HG03196 (cell line): Measurements from ENCODE around the gene XRCC4.

Source experiments
- ATAC-seq: cut with Tn5 transposase; IDR thresholded peaks from one replicate; pipeline ENCODE4 v1.9.1; 2021; ENCODE audit not compliant: unreplicated experiment

XRCC4 gene

DNA sequence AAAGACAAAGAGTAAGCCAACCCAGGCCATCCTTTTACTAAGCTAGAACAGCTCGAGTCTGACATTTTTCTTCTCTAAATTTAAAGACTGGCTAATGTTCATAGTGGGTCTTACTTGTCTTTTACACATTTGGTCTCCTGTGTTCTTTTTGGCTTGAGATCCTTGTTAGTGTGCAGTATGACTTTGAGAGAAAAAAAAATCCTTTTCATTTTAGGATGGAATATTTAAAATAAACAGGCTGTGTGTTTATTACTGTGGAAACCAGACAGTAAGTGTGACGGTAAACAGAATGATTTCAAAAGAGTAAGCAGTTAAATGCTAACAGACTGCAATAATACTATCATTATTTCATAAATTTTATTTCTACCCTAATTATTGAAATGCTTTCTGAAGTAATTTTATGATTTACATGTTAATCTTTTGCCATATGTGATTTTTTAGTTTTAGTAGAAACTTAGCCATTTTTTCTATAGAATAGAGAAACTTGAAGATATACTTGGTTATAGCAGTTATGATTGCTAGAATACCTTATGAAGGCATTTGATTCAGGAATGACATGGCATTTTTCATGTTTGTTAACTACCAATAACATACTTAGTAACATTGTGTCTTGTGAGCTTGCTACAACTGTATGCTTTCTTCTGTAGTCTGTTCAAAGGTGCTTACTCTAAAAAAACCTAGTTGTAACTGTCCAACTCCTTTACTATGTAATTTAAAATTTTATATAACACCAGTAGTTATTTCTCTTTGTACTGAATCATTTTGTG is 92.4 kb downstream of the XRCC4 start:
- no peak for ATAC-seq

DNA sequence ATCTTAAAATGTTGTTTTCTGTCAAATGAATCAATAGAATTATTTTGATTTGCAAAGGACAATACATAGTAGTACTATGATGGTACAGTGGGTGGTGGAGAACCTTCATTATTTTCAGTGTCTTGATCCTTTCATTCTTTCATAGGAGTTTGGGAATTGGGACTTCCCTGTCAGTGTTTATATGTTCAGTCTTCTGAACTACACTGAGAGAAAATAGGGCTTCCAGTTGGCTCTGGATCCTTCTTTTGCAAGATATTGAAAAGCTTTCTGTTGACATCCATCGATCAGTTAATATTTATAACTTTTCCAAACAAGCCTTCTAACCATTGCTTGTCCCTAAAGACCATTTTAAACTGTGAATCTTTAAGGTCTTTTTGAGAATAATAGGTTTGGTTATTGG is 94.7 kb downstream of the XRCC4 start:
- no peak for ATAC-seq

DNA sequence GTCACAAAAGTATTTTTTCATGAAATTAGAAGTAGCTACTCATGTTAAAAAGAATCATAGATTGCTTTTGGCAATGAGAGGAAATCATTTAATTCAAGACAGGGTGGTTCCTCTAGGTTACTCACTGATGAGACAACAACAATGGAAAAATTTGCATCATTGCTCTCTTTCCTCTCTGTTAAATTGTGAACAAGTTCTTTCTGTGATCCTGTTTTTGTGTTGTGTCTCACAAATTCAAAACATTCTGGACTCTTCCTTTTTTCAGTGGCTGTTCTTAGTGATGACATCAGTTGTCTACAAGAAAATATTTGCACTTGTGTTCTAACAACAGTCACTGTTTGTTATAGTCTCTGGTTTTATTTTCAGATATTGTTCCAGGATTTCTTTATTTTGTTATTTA is 95.3 kb downstream of the XRCC4 start:
- ATAC-seq: no peak

DNA sequence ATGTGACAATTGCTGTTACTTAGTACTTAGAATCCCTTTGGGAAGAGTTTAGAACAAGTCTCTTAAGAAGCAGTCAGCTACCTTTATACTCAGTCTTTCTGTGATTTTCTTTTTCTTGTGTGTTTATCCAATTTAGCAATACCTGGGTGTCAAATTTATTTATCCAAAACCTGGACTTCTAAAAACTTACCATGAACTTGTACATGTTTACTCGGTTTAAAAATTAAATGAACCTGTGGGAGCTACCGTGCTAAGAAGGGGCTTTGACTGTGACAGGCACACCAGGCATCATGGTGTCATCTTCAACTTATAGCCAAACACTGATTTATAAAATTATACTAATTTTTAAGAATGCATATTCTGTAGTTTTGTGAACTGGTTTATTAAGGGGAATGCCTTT is 96.5 kb downstream of the XRCC4 start:
- ATAC-seq: no peak

DNA sequence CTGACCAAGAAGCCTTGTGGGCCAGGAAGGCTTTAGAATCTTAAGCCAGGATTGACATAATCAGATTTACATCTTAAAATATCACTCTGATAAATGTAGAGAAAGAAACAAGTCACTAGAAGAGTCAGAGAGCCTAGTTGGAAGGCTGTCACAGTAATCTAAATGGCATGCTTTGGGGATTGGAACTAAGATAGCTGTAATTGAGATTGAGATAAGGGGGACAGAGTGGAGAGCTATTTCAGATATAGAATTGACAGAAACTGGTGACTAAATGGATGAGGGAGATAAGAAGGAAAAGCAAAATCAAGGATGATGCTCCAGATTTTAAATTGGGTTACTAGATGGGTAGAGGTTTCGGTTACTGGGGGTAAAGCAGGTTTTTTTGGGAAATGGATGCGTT is 100.5 kb downstream of the XRCC4 start:
- ATAC-seq: no peak

DNA sequence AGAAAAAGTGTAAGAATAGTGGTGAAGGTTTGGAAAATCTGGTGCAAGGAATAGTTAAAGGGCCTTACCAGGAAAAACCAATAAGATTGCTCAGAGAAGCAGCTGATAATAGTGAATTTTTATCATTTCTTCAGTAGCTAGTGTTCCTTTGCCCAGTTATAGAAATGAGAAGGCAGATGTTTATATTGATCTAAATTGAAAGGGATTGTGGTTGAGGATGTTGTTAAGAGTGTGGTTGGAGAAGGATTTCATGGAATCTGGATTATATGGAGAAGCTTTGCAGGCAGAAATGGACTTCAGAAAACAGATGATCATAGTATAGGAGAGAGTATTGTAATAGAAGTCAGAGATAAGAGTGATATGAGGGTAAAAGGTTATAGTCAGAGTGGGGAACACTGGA is 102.6 kb downstream of the XRCC4 start:
- ATAC-seq: no peak

DNA sequence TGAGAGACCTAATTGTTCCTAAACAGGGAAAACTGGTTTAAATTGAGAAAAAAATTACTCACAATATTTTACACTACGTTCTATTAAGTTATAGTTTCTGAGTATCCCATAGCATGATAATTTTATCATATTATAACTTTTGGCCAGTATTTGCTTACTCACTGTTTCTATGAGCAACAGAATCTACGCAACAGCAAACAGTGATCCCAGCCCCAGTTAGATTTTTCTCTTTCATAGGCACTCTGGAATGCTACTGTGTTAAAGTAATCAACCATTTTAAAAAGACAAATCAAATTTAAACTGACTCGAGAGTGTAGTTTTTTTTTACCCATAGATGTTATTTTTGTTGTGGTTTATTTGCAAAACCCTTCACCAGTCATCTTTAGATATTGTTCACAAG is 107.2 kb downstream of the XRCC4 start:
- ATAC-seq: no peak

DNA sequence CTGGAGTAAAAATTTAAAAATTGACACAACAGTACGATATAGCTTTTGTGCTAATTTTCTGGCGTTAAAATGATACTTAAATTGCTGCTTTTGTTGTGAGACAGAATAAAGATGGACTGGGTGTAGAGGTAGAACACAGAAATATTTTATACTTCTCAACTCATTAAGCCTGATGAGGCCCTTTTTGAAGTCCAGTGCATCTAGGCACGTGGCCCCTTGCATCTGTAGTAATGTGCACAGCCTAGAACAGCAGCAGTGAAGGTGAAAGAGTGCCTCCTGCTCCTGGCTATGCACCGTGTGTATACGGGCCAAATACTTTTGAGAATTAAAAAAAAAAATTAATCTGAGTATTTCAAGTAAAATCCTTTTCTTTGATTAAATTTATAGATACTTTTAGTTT is 115.6 kb downstream of the XRCC4 start:
- no peak for ATAC-seq

DNA sequence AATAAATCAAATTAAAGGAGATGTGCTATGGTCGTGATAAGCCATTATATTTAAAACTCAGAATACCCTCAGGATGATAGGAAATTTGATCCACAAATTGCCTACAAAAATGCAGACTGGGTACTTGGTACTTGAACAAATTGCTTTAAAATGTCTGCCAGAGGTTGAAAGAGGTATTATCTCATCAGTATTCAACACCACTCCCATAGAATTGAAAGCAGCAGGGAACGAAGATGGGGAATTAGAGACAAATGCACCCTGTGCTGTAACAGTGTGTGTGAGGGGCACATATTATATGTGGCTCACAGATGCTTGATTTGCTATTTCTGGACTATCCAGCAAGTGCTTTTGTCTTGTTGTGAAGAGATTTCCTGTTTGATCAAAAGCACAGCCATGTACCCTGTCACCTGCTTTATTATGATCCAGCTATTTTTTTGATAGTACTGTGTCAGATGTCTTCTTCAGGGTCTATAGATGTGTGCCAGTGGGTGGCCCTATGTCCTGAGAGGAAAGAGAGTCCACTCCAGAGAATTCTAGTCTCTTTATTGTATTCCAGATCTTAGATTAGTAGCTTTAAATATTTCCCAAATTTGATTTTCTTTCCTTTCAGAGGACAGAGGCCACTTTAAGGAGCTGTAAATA is 120.1 kb downstream of the XRCC4 start:
- no peak for ATAC-seq

DNA sequence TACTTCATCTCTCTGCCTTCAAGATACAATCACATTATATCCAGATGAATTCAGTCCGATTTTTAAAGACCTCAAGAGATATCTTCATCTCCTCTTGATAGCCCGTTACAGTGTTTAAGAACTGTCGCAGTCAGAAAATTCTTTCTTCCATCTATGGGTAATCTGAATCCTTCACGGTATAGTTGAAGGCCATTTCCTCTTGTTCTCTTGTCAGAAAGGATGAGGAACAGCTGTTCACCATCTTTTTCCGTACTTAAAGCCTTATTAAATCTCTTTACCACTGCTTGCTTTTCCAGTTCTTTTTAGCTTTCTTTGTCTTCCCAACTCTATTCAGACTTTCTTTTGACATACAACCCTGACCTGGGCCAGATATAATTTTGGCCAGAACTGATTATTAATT is 121.8 kb downstream of the XRCC4 start:
- no peak for ATAC-seq

DNA sequence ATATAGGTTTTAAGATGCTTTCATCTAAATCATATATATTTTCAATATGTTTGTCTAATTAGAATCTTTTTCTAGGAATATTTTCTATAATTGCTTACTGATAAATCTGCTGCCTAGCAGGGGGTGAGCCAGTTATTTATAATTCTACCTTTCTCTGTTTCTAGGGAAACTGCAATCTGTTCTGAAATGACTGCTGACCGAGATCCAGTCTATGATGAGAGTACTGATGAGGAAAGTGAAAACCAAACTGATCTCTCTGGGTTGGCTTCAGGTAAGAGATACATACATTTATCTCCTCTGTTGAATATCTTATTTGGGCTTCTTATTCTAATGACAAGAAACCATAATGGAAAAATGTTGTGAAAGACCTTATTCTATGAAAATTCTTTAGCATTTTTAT is 127.3 kb downstream of the XRCC4 start:
- ATAC-seq: no peak

DNA sequence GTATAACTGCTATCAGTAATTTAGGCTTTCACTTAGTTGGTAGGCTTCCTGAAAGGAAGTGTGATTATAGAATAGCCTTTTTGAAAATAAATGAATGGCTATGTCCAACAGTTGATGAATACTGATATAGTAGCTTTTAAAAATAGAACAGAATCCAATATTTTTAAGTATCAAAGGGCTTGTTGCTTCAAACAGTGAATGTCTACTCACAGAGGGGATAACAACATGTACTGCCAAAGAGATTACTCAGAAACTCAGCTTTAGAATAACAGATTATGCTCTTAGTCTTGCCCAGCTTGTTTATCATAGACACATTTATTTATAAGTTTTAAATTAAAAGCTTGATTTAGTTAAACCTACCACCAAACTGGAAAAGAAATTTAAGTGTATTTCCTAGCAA is 132.6 kb downstream of the XRCC4 start:
- no peak for ATAC-seq

DNA sequence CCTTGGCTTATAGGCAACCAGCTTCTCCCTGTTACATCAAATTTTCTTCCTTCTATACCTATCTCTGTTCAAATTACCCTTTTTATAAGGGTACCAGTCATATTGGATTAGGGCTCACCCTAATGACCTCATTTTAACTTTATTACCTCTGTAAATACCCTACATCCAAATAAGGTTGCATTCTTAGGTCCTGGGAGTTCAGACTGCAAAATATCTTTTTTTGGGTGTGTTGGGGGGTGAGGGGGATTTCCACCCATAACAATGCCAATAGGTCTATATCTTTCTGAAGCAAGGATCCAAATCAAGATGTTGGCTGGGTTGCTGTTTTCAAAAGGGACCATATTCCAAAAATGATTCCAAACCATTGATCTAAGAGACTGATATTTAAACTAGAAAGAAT is 141.7 kb downstream of the XRCC4 start:
- no peak for ATAC-seq

DNA sequence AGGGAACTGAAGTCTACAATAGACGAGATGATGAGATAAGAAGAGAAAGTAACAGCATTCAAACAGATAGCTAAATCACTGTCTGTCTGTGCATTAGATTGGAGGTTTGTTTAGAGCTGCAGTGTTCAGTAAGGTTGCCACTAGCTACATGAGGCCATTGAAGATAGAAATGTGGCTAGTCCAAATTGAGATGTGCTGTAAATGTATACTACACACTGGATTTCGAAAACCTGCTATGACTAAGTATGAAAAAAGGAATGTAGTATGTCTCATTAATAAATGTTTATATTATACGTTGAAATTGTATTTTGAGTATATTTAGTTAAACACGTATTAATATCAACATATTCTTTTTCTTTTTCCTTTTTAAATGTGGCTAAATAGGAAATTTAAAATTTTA is 142.1 kb downstream of the XRCC4 start:
- ATAC-seq: no peak

DNA sequence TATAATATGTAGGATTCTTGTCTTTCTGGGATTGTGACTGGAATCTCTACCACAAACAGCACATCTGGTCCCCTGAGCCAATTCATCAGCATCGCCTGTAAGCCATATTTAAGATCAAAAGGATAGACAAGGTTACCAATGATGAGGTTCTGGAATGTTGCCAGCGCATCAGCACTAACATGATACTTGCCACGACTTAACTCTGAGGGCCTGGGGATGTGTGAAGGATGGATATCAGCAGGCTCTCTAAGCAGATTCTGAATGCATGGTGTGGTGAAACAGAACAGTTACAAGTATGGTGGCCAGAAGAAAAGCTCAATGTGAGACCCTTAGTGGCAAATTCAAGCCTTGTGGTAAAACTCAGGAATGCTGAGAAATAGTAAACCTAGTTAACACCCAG is 143.0 kb downstream of the XRCC4 start:
- ATAC-seq: no peak

DNA sequence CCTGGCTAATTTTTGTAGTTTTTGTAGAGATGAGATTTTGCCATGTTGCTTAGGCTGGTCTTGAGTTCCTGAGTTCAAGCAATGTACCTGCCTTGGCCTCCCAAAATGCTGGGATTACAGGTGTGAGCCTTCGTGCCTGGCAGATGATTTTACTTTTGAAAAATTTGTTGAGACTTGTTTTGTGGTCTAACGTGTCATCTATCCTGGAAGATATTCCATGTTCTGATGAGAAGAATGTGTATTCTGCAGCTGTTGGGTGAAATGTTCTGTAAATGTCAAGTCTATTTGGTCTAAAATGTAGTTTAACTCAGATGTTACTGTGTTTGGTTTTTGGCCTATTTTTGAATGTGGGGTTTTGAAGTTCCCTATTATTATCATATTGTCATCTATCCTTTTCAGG is 145.6 kb downstream of the XRCC4 start:
- ATAC-seq: no peak

DNA sequence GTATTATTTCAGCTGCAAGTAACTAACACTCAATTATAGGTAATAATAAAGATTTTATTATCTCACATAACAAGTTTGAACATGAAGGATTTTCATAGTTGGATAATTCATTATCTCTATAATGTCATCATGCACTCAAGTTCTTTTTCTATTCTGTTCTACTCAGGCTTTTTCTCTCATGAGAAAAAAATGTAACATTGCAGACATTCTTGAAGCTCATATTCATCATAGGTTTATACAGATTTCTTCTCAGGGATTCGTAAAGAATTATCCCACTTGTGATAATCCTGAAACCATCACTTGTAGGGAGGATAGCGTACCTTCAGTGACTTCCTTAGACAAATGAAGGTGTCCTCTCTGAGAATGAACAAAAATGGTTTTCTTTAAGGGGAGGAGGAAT is 150.3 kb downstream of the XRCC4 start:
- no peak for ATAC-seq

DNA sequence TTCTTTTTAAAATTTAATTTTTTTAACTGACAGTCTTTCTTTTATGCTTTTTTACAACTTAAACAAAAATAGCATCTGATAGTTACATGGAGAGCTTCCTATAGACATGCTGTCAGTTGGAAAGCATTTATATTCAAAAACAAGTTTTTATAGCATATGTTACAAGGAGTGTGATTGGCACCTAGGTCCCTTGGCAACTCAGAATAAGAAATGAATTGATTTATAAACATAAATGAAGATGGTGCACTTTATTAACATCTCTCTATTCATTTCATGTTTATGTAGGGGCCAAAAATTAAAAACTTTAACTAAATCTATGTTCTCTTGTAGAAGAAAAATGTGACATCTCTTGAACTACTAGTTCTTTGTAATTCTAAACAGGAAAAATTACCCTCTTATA is 153.2 kb downstream of the XRCC4 start:
- ATAC-seq: no peak

DNA sequence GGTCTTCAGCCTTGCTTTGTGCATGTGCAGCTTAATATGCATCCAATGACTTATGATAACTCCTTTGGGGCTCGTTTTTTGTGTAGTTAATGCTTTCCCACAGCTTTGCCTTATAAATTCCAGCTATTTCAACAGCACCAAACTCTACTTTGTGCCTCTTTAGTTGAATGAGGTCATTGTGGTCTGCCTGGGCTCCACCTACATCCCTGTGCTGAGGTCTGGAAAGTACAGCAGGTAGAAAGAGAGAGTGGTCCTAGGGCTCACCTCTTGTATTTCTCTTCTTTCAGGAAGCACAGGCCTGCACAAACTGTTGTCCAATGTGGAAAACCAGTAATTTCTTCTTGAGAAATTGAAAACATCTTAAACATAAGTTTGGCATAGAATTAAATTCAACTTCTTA is 167.2 kb downstream of the XRCC4 start:
- ATAC-seq: no peak

DNA sequence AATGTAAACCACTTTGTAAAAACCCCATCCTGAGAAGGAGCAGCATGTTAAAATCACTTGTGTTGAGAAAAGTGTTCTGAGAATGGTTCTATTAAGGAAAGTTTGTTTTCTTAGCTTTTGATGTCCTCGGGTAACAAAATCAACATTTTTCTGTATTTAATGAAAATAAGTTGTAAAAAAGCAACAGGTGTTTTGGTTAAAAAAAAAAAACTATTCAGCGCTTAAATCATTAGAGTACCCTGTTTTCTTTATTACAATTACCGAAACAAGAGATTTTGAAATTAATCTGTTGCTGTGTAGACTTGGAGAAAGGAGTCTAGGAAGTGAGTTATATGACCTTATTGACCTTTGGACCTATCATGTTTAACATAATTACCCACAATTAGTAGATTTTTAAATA is 167.7 kb downstream of the XRCC4 start:
- ATAC-seq: no peak

DNA sequence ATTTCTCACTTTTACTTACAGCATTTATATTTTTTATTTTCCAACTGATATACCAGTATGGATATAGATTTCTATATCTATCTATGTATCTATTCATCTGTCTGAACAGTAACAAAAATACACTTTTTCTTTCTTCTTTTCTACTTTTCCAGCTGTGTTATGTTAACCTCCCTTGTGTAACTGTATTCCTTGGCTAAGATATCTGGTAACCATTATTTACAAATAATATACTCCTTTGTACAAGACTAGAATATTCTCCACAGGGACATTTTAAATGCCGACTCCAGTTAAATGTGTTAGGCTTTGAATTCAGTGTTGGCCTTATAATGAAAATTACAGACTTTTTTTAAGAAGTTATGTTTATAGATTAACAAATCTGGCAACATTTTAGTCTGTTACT is 168.7 kb downstream of the XRCC4 start:
- ATAC-seq: no peak

DNA sequence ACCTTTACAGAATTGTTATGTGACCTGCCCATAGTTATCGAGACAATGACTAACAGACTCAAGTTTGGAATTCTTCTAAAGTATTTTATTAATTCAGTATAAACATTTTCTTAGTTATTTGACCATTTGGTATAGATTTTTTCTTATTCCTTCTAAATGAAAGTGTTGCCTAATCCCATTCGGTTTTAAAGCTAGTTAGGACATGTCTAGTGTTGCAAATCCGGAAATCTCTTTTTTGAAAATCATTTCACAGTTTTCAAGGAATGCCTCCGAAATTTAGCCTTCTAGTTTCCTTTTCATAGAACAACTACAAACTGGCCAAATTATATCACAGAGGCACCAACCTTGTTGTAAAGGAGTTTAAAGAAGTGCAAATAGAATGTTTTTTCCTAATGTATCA is 171.8 kb downstream of the XRCC4 start:
- no peak for ATAC-seq

DNA sequence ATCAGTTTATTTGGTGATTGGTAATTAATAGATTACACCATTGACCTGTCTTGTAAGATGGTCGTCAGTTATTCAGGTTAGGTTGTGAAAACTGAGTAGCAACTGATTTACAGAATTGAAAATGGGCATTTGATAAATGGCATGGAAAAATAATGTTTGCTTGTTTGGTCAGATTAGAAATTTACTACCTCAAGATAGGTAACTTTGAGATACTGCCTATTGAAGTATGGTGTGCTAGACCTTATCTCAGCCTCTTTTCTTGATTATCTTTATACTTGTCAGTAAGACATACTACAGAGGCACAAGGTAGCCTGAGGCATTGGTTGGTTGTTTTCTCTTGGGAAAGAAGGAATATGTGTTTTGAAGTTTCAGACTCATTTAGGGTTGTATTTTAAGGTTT is 174.5 kb downstream of the XRCC4 start:
- no peak for ATAC-seq
